NCI-H524 treated with DMSO at 0.1 percent for 48 hours (cell line): ENCODE results near the gene FAM83F.
"Not testable (repeated sequence)": the region's sequence is repeated elsewhere in the genome, so short reads cannot be mapped to it uniquely, and the experiment has no call there.

Experiments used
- DNase-seq: peaks from one replicate; lab custom pipeline; 2025; lab: John Stamatoyannopoulos, UW

FAM83F gene

DNA sequence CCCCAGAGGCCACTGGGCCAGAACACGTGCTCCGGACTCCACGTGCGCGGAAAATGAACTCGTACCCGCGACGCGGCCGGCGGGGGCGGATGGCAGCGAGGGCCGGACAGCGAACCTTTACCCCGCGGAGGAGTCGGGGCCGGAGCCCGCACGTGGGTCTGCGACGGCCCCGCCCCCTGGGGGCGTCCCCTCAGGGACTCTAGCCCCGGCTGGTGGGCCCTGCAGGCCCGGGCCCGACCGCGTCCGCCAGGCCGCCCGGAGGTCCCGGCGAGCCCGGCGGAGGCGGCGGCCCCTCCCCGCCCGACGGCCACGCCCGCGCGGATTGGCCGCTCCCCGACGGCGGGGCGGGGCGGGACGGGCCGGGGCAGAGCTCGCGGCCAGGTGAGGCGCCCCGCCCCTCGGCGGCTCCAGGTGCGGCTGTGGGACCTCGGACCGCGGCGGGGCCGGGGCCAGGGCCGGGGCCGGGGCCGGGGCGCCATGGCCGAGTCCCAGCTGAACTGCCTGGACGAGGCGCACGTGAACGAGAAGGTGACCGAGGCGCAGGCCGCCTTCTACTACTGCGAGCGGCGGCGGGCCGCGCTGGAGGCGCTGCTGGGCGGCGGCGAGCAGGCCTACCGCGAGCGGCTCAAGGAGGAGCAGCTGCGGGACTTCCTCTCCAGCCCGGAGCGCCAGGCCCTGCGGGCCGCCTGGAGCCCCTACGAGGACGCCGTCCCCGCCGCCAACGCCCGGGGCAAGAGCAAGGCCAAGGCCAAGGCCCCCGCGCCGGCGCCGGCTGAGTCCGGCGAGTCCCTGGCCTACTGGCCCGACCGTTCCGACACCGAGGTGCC, at the start of gene FAM83F:
FAM83F (plus strand) TSS at position 389 of the 827 bp plus-strand sequence; CDS start at position 478, 89 bp downstream.
- no peak for DNase-seq

DNA sequence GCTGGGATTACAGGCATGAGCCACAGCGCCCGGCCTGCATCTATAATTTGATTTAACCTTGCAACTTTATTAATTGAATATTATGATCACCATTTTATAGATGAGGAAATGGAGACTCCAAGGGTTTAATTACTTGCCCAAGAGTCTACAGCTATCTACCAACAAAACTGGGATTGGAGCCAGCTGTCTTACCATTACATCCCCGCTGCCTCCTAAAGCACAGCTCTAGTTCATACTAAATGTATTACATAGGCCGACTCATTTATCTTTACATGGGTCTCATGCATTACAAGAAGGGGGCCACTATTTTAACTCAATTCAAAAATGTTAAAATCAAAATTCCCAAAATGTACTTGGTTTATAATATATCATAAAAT, 48.6 kb upstream of the FAM83F start:
- DNase-seq: no peak

DNA sequence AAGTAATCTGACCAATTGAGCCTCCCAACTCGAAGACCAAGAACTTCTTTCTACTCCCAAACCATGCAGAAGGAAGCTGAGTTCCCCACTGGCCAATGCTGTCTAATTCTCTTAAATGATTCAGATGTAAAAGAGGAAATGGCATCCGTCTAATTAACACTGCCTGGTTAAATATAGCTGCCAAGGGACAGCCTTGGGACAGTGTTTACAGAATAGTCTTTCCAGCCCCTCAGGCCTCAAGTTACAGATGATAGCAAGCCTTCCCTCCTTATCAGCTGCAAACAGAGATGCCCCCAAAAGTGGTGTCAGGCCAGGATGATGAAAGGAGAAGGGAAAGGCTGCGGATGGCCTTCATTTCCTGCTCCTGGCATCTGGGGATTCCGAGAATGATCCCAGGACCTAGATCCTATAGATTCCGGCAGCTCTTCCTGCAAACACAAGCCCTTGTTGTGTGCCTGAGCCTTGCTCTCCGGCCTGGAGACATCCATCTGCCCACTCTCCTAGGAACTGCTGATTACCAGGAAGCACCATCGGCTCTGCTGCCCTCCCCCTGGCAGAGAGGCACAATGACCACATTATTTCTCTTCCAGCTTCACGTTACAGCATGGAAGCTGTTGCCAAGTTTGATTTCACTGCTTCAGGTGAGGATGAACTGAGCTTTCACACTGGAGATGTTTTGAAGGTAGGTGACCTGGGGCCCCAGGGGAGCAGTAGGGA, 48.1 kb upstream of the FAM83F start:
- no peak for DNase-seq

DNA sequence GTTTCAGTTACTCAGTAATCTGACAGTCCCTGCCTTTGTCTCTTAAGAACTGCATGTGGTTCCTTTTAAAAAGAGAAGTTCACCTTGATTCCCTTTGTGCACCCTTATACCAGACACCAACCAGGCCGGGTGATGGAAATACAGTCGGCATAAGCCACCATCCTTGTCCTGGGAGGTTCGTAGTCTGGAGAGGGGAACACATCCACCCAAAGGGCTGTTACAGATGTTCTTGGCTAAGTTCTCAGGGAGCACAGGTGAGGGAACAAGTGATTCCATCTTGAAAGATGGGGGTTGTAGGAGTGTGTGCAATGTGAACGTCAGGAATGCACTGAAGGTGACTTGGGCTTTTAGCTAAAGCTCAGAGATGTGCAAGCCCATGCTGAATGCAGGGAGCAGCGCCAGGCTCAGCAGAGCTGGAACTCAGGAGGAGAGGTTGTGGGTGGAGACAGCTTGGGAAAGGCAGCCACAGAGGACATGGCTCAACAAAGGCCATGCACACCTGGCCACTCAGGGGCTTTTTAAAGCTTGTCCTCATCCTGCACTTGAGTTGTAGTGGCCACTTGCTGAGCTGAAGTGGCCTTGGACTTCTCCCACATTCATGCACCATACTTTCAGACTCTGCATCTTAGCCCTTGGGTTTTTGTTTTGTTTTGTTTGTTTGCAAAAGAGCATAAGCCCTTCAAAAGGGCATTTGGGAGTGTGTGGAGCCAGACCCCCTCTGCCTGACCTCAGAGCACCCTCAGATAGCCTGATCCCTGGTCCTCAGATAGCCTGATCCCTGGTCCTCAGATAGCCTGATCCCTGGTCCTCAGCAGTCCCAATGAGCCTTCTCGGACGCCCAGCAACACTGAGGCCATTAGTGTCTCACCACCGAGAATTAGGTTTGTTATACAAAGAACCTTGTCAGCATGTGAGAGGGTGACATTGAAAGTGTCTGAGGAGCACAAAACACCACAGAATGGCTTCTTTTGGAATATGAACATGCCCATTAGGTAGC, 47.2 kb upstream of the FAM83F start:
- no peak for DNase-seq

DNA sequence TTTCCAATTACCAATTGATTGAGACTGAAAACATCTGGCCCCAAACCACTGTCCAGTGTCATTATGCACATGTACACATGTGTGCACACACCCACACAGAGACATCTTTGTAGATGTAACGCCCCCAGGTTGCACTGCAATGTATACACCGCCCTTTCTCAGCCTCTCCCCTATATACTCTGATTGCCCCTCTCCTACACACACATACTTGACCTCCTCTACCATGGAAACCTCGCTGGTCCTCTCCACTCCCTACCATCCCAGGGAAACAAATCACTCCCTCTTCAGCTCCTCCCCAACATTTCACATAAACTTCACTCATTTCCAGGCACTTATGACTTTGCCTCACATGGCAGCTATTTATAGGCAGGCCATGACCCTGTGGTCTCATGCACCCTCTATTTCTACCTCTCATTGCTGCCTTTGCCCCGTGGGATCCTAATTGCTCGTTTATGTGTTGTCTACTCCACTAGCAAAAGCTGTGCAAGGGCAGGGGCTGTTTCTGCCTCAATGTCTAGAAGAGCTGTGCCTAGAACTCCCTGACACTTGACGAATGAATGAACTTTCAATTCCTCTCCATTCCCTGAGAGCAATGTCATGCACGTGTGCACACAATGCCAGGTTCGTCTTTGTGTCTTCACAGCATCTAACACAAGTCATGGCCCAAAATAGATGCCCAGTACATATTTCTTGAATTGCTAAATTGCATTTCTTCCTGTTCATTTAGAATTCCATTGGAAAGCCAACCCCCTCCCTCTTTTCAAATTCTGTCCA, 44.6 kb upstream of the FAM83F start:
- no peak for DNase-seq

DNA sequence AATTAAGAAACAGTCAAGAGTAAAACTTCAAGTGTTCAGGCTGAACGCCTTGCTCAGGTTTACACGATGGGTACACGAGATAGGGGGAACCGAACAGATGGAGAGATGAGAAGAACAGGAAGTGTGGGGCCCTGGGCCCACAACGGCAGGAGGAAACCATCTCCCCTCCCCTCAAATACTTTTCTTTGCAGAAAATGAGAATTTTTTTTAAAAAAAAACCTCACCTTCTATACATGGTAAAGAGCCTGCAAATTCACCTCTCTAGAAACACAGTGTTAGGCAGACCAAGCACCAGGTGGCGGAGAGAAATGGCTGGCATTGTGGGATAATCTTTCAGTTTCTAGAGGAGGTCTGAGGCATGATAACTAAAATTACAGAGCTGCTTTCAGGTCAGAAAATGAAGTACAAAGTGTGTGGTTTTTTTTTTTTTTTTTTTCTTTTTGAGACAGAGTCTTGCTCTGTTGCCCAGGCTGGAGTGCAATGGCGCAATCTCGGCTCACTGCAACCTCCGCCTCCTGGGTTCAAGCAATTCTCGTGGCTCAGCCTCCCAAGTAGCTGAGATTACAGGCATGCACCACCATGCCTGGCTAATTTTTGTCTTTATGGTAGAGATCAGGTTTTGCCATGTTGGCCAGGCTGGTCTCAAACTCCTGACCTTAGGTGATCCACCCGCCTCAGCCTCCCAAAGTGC, 43.0 kb upstream of the FAM83F start:
- not testable (repeated sequence) for DNase-seq

DNA sequence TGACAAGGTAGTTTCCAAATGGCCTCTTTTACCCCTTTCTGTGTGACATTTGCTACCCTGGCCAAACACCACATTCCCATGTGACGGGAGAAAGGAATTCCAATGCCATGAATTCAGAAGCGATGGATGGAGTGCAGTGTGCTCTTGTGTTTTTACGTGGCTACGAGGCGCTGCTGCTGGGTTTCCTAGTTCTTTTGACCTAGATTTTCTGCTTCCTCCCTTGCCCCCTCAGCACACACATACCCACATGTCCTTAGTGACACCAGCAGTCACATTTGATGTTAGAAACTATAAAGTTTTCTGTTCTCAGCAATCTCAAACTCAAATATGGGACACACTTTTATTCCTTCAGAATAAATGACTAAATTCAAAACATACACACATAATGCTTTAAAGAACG, 42.4 kb upstream of the FAM83F start:
- no peak for DNase-seq

DNA sequence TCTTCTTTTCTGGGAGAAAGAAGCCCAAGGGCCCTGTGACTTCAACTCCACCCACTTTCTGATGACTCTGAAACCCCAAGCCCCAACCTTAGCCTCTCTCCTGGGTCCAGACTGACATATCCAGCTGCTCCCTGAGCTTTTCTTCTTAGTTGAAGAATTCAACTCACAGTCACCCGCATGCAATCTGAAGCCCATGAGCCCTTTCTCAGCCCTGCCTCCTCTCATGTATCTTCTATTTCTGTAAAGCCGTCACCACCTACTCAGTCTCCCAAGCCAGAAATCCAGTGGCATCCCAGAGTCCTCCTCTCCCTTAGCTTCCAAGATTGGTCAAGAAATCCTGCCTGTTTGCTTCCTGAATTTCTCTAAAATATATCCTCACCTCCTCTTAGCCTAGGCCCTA, 41.7 kb upstream of the FAM83F start:
- DNase-seq: no peak

DNA sequence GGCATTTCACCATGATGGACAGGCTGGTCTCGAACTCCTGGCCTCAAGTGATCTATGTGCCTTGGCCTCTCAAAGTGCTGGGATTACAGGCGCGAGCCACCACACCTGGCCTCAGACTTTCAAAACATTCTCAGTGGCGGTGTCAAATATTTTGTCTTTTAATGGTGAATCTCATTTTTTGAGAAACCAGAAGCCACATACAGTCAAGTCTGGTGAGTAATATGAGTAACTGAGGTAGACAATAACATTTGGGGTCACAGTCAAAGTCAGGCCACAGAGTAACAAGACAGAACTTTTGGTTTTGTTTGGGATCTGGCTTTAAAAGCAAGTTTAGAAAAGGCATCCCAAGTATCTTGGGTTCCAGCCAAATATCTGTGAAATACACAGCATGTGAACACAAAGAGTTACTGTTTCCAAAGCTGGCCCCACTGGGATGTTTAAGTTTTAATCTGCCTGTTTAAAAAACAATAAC, 40.1 kb upstream of the FAM83F start:
- DNase-seq: no peak

DNA sequence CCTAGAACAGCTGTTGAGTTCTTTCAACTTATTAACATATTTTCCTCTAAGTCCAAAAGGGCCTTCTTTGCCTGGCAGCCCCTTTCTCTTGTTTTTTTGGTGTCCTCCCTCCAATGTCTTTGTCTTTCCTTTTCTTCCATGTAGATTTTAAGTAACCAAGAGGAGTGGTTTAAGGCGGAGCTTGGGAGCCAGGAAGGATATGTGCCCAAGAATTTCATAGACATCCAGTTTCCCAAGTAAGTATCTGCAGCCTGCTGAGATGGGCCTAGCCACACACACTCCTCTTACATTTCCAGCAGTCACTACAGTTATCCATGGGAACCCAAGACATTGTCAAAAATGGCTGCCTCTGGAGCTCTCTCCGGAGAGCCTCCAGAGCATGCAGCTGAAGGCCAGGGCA, 39.1 kb upstream of the FAM83F start:
- DNase-seq: no peak

DNA sequence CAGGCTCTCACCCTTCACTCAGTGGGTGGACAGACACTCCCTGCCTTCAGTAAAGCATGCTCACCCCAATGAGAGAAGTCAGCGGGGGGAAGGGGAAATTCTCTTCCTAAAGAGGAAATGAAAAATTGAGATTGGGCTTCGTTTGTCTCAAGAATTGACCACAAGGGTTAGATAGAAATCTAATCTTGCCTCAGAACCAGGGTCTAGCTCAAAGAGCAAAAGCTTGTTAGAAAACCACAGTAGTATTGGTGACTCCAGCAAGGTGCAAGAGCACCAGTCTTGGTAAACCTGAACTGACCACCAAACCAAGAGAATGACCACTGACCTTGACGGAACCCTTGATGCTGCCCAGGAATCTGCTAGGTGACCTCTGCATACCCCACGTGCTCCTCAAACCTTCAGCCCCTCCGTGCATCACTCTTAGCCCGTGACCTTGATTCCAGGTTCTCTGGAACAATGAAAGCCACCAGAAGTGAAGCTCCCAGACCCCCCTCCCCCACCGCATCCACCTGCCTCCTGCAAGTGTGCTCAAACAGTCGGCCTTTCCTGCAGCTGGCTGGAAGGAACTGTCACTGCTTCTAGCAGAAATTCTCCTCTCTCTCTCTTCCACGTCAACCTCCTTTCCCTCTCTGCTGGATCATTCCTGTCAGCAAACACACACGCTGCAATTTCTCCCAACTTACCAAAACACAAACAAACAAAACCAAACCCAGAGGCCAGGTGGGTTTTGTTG, 37.7 kb upstream of the FAM83F start:
- no peak for DNase-seq

DNA sequence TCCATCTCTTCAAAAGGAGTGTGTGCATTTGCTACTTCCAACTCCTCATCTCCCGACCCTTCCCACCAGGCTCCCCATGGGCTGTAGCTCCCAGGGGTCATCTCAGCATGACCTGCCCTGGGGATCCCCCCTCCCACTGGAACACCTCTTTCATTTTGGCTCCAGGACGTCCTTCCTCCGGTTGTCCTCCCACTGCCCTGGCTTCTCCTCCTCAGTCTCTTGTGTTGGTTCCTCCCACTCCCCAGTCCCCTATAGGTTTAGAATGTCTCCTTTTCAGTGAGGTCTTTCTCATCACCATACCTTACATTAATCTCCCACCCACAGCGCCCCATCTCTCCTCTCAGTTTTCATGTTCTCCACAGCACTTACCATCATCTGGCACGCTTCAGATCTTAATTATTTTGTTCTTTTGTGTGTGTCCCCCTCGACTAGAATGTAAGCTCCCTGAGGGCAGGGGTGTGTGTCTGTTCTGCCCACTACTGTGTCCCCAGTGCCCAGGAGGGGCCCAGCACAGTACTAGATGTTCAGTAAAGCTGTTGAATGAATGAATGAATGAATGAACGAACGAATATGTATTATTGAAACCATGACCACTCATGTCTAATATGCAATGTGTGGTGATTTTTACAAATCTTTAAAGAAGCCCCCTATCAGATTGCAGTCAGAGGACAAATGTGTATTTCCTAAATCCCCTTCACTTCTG, 36.6 kb upstream of the FAM83F start:
- no peak for DNase-seq

DNA sequence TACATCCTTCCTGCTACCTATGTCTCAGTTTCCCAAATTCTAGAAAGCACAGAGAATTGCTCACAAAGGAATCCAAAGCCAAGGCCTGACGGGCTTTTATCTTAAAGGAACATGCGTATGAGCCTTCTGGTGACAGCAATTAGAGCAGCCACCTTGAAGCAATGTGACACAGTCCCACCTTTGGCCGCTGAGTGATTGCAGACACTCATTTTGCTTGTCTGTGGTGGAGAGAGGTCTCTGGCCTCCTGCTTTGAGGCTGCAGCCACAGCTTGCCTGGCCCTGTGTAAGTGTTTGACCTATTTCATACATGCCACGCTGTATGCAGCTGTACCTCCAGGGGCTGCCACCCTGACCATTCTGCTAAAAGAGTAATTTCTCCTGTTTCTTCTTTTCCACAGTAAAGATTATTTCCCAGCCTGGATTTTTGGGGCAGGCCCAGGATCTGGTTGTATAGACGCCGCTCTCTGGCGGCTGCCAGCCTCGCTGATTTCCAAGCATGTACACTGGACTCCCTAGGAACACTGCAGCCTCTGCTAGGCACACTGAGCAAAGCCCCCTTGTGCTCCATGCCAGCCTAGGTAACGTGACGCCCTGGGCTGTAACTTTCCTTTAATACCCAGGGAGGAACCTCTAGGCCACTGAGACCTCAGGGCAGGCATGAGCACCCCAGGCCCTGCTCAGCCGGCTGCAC, 35.7 kb upstream of the FAM83F start:
- DNase-seq: no peak

DNA sequence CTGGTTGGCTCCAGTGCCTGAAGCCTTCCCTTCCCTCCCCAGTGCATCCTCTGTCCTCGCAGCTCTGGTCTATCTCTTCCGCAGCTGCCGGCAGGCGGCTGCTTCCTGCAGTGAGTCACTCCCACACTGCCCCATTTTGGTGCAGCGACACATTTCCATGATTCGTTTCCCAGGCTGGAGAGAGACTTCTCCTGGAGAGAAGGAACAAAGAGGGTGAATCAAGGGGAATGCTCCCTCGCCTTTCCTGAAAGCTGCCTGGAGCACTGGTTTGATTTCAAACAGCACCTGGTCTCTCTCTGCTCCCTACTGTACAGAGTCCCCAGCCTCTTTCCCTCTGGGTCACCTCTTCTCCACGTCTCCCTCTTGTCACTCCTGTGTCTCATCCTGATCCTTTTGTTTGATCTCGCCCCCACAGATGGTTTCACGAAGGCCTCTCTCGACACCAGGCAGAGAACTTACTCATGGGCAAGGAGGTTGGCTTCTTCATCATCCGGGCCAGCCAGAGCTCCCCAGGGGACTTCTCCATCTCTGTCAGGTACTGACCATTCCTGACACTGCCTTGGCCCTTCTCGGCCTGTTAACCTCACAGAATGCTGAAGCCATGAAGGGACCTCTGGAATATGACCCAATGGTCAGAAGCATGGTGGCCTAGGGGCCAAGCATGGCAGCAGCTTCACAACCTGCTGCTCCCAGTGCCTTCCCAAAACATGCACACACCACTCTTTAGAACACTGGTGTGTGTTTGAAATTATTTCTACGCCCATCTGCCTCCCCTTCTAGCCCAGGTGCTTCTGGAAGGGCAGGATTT, 34.9 kb upstream of the FAM83F start, which contains the start of gene TMA7B:
TMA7B (plus strand) TSS at position 758 of the 808 bp plus-strand sequence. CDS start 3,978 bp downstream, outside the sequence.
- DNase-seq: no peak

DNA sequence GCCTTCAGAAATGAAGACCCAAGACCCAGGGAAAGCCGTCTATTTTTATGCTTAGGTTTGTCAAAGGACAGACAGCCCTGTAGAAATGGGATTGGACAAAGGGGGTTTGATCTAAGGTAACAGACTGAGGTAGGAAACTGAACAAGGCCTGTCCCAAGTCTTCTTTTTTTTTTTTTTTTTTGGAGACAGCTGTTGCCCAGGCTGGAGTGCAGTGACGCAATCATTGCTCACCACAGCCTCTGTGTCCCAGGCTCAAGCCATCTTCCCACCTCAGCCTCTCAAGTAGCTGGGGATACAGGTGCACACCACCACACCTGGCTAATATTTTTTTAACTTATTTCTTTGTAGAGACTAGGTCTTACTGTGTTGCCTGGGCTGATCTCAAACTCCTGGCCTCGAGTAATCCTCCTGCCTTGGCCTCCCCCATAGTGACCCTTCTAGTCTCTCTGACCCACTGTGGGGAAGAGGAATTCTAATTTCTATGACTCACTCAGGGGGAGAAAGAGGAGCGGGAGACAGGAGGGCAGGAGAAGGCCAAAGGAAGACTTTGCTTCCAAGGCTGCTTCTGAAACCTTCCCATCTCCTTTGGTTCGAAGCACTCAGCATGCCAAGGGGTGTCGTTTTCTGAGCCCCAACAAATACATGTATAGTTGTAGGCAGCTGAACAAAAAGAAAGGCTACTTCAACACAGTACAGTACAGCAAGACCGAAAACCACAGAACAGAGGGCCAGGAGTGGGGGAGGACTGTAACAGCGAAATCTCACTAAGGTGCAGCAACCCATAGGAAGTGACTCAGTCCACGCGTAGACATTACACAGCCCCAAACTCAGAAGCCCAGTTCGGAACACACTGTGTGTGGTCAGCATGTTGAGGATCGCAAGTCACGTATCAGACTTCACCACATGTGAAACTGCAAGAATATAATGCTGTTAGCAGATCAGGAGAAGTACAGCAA, 33.7 kb upstream of the FAM83F start:
- DNase-seq: no peak

DNA sequence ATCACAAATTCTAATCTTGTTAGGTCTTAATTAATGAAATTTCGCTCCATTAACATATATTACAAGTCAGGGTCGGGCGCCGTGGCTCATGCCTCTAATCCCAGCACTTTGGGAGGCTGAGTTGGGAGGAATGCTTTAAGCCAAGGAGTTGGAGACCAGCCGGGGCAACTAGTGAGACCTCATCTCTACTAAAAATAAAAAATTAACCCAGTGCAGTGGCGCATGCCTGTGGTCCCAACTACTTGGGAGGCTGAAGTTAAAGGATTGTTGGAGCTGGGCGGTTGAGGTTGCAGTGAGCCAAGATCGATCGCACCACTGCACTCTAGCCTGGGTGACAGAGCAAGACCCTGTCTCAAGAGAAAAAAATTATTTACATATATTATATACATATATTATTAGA, 32.7 kb upstream of the FAM83F start:
- DNase-seq: no peak

DNA sequence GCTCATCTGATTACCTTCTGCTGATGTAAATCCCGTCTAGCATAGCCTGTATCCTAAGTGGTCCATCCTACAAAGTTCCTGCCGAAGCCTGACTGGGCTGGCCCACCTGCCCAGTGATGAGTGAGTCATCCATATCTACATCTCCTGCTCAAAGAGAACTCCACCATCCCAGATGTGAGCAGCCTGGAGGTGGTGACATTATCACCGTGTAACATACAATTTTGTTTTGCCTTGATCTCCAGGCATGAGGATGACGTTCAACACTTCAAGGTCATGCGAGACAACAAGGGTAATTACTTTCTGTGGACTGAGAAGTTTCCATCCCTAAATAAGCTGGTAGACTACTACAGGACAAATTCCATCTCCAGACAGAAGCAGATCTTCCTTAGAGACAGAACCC, 29.0 kb upstream of the FAM83F start:
- DNase-seq: no peak
